Measurements from ENCODE around the gene CTSW.
"Not testable (repeated sequence)": the region's sequence is repeated elsewhere in the genome, so short reads cannot be mapped to it uniquely, and the experiment has no call there.

Gene CTSW

DNA sequence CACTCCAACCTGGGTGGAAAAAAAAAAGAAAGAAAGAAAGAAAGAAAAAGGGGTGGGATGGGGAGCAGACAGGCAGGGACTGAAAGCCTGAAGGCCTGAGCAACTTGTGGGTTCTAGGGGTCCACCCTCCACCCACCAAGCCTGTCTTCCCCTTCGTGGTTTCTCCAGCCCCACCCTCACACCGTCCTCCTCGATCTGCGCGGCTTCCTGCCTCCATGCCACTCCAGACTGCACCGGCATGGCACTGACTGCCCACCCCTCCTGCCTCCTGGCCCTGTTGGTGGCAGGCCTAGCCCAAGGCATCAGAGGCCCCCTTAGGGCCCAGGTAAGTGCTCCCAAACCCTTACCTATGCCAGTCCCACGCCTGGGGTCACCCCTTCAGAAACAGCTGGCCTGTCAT, at the start of gene CTSW:
Gene CTSW, plus strand, starts transcription at position 221 of the 400 bp plus-strand sequence. Its CDS starts 18 bp downstream, at position 239.
- DNase-seq: no peak

- DNase-seq: not testable (repeated sequence)
These were observed 47.4 kb upstream of the CTSW start for GRCh38 chr11:65832231-65832630.

- DNase-seq: peak; percentile 91
These were observed 46.2 kb upstream of the CTSW start, which contains the start of gene SNX32 for GRCh38 chr11:65833297-65834030. Gene SNX32, plus strand, starts transcription at chr11:65833963. Its CDS starts 103 bp downstream, at chr11:65834066.

GRCh38 chr11:65834202-65834601, 45.4 kb upstream of the CTSW start:
- DNase-seq: no peak

DNA sequence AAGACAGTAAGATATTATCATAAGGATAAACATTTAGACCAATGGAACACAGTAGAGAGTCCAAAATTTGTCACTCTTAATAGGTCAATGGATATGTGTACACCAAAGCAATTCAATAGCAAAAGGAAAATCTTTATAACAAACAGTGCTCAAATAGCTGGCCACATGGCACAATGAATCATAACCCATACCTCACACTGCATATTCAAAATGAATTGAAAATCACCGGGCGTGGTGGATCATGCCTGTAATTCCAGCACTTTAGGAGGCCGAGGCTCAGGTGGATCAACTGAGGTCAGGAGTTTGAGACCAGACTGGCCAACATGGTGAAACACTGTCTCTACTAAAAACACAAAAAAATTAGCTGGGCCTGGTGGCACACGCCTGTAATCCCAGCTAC, 37.5 kb upstream of the CTSW start:
- DNase-seq: no peak

DNA sequence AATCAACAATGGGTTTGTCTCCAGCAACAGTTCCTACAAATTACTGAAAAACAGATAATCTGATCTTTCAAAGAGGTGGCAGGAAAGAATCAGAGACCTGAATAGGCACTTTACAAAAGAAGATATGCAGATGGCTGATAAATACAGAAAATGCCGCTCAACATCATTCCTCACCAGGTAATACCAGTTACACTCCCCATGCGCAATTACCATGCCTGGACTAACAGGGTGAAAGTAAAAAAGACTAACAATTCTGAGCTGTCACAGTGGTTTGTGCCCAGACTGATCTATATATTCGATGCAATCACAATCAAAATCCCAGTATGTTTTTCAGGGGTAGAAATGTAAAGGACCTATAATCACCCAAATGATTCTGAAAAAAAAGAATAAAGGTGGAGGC, 35.8 kb upstream of the CTSW start:
- DNase-seq: no peak

GRCh38 chr11:65844231-65844872, 35.3 kb upstream of the CTSW start:
- DNase-seq: no peak

GRCh38 chr11:65847746-65848145, 31.9 kb upstream of the CTSW start:
- DNase-seq: no peak

GRCh38 chr11:65848693-65849092, 30.9 kb upstream of the CTSW start:
- DNase-seq: not testable (repeated sequence)

- no peak for DNase-seq
These were observed 30.3 kb upstream of the CTSW start for GRCh38 chr11:65849366-65849765.

- DNase-seq: no peak
These were observed 29.8 kb upstream of the CTSW start for GRCh38 chr11:65849771-65850216.

DNA sequence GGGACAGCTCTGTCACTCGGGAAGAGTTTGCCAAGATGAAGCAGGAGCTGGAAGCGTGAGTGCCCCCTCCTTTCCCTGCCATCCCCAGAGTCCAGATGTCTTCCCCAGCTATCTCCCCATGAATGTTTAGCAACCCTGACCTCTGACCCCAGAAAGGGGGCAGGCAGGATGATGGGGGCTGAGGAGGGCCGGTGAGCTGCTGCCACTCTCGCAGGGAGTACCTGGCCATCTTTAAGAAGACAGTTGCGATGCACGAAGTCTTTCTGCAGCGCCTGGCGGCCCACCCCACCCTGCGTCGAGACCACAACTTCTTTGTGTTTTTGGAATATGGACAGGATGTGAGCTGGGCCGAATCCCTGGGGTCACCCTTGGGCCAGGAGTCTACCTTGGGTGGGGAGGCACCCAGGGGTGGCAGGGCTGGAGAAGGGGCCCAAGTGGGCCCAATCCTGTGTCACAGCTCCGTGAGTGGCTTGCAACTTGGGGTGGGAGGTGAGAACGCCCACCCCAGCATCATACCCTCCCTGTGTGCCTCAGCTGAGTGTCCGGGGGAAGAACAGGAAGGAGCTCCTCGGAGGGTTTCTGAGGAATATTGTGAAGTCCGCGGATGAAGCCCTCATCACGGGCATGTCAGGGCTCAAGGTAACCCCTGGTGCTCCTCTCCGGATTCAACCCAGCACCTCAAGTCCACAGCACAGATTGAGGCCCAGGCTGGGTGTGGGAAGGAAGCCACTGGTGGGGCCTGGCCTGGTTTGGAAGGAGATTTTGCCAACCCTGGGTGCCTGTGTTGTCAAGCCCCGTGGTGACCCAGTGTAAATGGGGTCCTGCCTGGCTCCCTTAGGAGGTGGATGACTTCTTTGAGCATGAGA, 29.2 kb upstream of the CTSW start:
- no peak for DNase-seq

DNA sequence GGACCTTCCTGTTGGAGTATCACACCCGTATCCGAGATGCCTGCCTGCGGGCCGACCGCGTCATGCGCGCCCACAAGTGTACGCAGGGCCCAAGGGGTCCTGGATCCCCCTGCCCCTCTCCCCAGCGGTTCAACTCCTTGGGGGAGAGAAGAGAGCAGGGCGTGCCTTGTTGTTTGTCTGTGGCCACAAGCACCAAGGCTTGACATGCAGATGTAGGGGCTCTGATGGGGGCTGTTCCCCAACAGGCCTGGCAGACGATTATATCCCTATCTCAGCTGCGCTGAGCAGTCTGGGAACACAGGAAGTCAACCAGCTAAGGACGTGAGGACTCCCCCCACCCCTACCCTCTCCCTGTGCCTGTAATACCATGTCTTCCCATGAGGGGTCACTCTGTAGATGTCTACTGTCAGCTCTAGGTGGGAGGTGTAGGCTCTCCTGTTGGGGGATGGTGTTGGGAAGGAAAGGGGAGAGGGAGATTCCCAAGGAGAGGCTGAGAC, 28.5 kb upstream of the CTSW start:
- DNase-seq: no peak

- no peak for DNase-seq
These were observed 27.7 kb upstream of the CTSW start for GRCh38 chr11:65851811-65852507.

DNA sequence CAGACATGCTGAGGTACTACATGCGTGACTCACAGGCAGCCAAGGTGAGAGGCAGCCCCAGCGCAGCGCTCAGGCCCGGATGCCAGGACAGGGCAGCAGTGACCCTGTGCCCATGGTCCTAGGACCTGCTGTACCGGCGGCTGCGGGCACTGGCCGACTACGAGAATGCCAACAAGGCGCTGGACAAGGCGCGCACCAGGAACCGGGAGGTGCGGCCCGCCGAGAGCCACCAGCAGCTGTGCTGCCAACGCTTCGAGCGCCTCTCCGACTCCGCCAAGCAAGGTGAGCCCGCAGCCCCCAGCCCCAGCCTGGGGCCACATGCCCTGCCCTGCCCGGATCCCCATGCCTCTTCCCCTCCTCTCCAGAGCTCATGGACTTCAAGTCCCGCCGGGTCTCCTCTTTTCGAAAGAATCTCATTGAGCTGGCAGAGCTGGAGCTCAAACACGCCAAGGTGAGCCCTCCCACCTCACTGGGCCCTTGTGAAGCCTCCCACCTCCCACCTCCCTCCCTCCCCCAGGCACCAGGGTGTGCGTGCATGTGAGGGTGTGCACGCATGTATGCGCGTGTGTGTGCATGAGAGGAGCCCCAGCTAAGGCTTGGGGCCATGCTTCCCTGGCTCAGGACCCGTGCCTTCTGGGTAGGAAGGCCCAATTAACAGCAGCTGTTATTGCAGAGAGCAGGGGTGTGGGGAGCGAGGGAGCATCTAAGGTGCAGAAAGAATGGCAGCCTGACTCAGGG, 27.0 kb upstream of the CTSW start:
- no peak for DNase-seq

GRCh38 chr11:65853246-65853979, 26.2 kb upstream of the CTSW start:
- DNase-seq: no peak

DNA sequence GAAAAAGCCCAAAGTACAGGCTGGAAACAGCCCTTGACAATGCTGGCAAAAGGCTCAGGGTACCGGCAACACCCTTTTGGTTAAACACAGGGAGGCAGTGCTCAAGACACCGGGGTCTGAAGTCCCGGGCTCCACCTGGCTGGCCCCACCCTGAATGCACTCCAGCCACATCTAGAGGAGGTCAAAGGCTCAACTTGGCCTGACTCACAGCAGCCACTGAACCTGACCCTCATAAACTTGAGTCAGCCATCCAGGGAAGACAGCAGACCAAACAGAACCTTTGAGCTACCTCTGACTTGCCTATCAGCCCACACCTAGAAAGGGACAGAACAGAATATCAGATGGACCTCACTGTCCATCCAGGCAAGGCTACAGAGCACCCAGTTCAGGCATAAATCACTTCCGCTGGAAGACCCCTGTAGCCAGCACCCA, 25.5 kb upstream of the CTSW start:
- DNase-seq: no peak

DNA sequence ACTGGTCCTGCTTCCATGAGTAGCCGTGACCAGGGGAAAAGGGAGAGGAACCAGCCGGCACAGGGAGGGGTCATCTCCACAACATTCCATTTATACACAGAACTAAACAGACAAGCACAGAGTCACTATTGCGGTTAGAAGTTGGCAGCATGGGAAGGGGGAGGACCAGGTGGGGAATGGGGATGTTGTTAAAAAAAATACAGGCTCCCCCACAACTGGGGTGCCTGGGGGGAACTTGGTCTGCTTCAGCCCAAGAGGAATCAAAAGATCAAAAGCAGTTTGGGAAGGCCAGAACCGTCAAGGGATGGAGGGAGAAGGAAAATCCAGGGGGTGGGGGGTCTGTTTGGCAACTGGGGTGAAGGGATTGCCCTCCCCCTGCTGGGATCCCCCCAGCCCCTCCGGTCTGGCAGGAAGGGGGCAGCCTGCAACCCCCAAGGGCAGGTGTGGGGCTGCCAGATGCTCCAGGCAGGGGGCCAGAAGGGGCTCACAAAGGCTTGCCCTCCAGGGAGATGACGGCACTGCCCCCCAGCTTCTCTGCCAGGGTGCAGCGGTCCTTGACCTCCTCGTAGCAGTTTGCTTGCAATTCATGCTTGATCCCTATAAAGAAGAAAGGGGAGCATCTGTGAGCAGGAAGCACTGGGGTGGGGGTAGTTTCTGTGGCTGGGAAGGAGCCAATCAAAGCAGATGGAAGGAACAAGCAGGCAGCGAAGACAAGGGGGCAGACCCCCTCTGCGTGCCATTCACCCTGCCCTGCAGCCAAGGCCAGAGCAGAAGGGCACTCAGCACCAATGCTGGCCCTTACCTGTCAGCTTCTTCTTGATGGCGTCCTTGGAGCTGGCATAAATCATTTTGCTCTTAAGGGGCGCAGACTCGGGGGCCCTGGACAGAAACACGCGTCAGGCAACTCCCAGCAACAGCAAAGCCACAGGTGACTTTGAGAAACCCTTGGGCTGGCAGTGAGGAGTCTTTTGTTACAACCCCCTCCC, 24.5 kb upstream of the CTSW start:
- no peak for DNase-seq

- no peak for DNase-seq
These were observed 23.7 kb upstream of the CTSW start for GRCh38 chr11:65855927-65856363.

All from activated CD4-positive, alpha-beta T cell treated with anti-CD3 and anti-CD28 coated beads for 1 hour (primary cell).